Activated T-helper 1 cell treated with Interleukin-2 at 50 U/mL for 16 hours (primary cell): ENCODE results near the gene ATP6V1E1.

Experiments
- DNase-seq: peaks from one replicate; pipeline ENCODE4 v3.0.0-alpha.2; 2020; ENCODE audit warnings: low read depth

ATP6V1E1 gene

GRCh38 chr22:17633998-17634323, 5.4 kb upstream of the ATP6V1E1 start:
- no peak for DNase-seq

GRCh38 chr22:17633217-17633997, 4.9 kb upstream of the ATP6V1E1 start:
- DNase-seq, result no peak

- no peak for DNase-seq
Measured at GRCh38 chr22:17631076-17631565, 2.6 kb upstream of the ATP6V1E1 start.

GRCh38 chr22:17629641-17630040, 1.1 kb upstream of the ATP6V1E1 start:
- DNase-seq, result no peak

GRCh38 chr22:17629173-17629489, 582 bp upstream of the ATP6V1E1 start:
- no peak for DNase-seq

- no peak for DNase-seq
Measured at GRCh38 chr22:17627961-17628405, 566 bp downstream of the ATP6V1E1 start.

- no peak for DNase-seq
Measured at GRCh38 chr22:17613280-17613679, 15.3 kb downstream of the ATP6V1E1 start.

GRCh38 chr22:17612057-17612456, 16.5 kb downstream of the ATP6V1E1 start:
- DNase-seq, result no peak

- DNase-seq, result no peak
Measured at GRCh38 chr22:17607891-17608521, 20.5 kb downstream of the ATP6V1E1 start.

- DNase-seq, result no peak
Measured at GRCh38 chr22:17606496-17606895, 22.1 kb downstream of the ATP6V1E1 start.

- no peak for DNase-seq
Measured at GRCh38 chr22:17603668-17604067, 24.9 kb downstream of the ATP6V1E1 start.

GRCh38 chr22:17601031-17601430, 27.5 kb downstream of the ATP6V1E1 start:
- no peak for DNase-seq

GRCh38 chr22:17598318-17598717, 30.2 kb downstream of the ATP6V1E1 start:
- DNase-seq, result no peak

- no peak for DNase-seq
Measured at GRCh38 chr22:17597217-17597616, 31.3 kb downstream of the ATP6V1E1 start.

- no peak for DNase-seq
Measured at GRCh38 chr22:17596226-17596625, 32.3 kb downstream of the ATP6V1E1 start.

- DNase-seq, result no peak
Measured at GRCh38 chr22:17592201-17592600, 36.3 kb downstream of the ATP6V1E1 start.

GRCh38 chr22:17590586-17590985, 38.0 kb downstream of the ATP6V1E1 start:
- DNase-seq, result no peak

GRCh38 chr22:17589810-17590375, 38.7 kb downstream of the ATP6V1E1 start:
- DNase-seq, result no peak

- no peak for DNase-seq
Measured at GRCh38 chr22:17588606-17589005, 39.9 kb downstream of the ATP6V1E1 start.

GRCh38 chr22:17587629-17588028, 40.9 kb downstream of the ATP6V1E1 start:
- DNase-seq, result no peak

- no peak for DNase-seq
Measured at GRCh38 chr22:17586831-17587440, 41.6 kb downstream of the ATP6V1E1 start.

GRCh38 chr22:17583151-17583550, 45.4 kb downstream of the ATP6V1E1 start:
- no peak for DNase-seq

- no peak for DNase-seq
Measured at GRCh38 chr22:17581631-17582030, 46.9 kb downstream of the ATP6V1E1 start.
